Activated naive CD8-positive, alpha-beta T cell treated with anti-CD3 and anti-CD28 coated beads for 36 hours (primary cell): ENCODE data around the gene DENND1A. TPM values are rescaled to one million over a fixed set of nuclear protein-coding genes. Genes with fewer than 3 reads are reported as not detected.

Experiments used
- DNase-seq: peaks from one replicate; pipeline ENCODE4 v3.0.0; 2021
- H3K27ac Mint-ChIP-seq: one replicate; pipeline ENCODE4 v1.8.0; 2022; ENCODE audit warnings: mild to moderate bottlenecking, moderate library complexity, mixed read lengths
- H3K27me3 Mint-ChIP-seq: one replicate; pipeline ENCODE4 v1.8.0; 2022; ENCODE audit warnings: mild to moderate bottlenecking, mixed read lengths
- H3K36me3 Mint-ChIP-seq: one replicate; pipeline ENCODE4 v1.8.0; 2021; ENCODE audit warnings: mild to moderate bottlenecking, mixed read lengths
- H3K4me1 Mint-ChIP-seq: one replicate; pipeline ENCODE4 v1.8.0; 2021; ENCODE audit warnings: mixed read lengths
- H3K4me3 Mint-ChIP-seq: one replicate; pipeline ENCODE4 v1.8.0; 2022; ENCODE audit warnings: mild to moderate bottlenecking, moderate library complexity, mixed read lengths
- H3K9me3 Mint-ChIP-seq: one replicate; pipeline ENCODE4 v1.8.0; 2022; ENCODE audit warnings: mixed read lengths
- total RNA-seq, 2 experiments: library from RNA; stranded (reverse); gene quantifications; one replicate each; pipeline ENCODE4 v1.2.3, GENCODE V29; 2021

DENND1A gene
- total RNA-seq, 2 experiments from 2014 or later, result 21.3 to 22.1 TPM

DNA sequence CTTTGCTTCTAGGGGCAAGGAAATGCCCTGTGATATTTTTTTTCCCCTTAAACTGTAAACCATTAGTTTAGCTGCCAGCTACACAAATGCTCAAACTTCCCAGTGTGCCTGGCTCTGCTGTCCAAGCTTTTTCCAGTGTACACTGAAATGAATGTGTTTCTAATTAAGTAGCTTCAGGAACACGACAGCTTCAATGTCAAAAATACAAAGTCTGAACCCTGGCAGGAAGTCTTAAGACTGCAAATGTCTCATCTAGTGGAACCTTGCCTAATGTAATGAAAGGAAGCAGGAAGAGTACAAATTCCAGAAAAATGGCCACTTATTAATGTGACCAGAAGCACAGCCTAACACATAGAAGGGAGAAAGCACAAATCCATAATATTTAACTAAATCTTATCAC, 318.7 kb downstream of the DENND1A start:
- H3K4me1 Mint-ChIP-seq, result peaks cover 6% of the 10 kb centered on the region

DNA sequence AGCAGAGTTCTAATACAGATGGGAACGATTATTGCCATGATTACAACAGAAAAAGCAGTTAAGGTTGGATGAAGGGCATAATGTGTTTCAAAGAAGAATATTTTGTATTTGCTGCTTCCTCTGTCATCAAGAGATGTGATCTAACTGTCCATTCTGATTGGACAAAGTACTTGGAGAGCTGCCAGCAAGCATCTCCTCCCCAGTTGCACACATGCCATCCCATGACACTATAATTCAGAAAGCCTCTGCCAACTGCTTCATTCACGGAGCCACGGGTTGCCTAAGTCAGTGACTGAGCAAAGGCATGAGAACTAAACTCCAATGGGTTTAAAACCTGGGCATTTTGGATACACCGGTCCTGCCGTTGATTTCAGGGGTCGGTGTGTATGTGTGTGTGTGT, 320.1 kb downstream of the DENND1A start:
- Mint-ChIP-seq H3K36me3 (peaks cover 2% of the 10 kb centered on the region), H3K9me3 (no peaks in the 10 kb centered on the region), H3K27ac (no peak overlapping the region), H3K27me3 (no peaks in the 10 kb centered on the region), H3K4me3 (no peak overlapping the region), H3K4me1 (no peaks in the 10 kb centered on the region)
- DNase-seq, result no peak

More for the DNA sequence above, 318.7 kb downstream of the DENND1A start:
- Mint-ChIP-seq H3K36me3 (peaks cover 3% of the 10 kb centered on the region), H3K4me3 (no peak overlapping the region), H3K27me3 (no peaks in the 10 kb centered on the region), H3K27ac (no peak overlapping the region), H3K9me3 (no peaks in the 10 kb centered on the region)
- no peak for DNase-seq

- no peaks in the 10 kb centered on the region for H3K27me3 Mint-ChIP-seq
- H3K36me3 Mint-ChIP-seq, result peaks cover 4% of the 10 kb centered on the region
- H3K4me3 Mint-ChIP-seq, result no peak overlapping the region
- no peak overlapping the region for H3K27ac Mint-ChIP-seq
- DNase-seq, result no peak
- H3K9me3 Mint-ChIP-seq, result no peaks in the 10 kb centered on the region
- no peaks in the 10 kb centered on the region for H3K4me1 Mint-ChIP-seq
Observed at GRCh38 chr9:123608104-123608503, 321.8 kb downstream of the DENND1A start.

- no peak for DNase-seq
- Mint-ChIP-seq H3K36me3 (peaks cover 4% of the 10 kb centered on the region), H3K4me3 (no peak overlapping the region)
Observed at GRCh38 chr9:123607479-123607878, 322.4 kb downstream of the DENND1A start.

DNA sequence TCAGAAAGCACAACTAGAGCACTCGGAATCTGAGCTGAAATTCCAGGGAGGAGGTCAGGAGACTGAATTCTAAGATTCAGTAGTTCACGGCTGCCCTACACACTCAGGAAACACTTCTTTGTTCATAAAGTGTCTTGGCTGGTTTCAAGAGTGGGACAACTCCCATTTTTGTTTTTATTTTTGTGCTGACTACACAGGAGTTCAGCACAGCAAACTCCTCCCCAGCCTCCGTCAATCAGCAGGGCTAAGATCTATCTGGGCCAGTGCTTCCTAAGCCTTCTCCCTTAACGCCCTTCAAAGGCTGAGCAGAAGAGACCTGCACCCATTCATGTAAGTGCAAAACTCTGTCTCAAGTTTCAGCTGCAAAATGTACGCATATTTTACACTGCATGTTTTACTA, 323.8 kb downstream of the DENND1A start:
- no peak for DNase-seq
- H3K4me1 Mint-ChIP-seq, result no peaks in the 10 kb centered on the region
- H3K9me3 Mint-ChIP-seq, result no peaks in the 10 kb centered on the region
- H3K36me3 Mint-ChIP-seq, result peaks cover 4% of the 10 kb centered on the region
- no peak overlapping the region for H3K27ac Mint-ChIP-seq
- no peaks in the 10 kb centered on the region for H3K27me3 Mint-ChIP-seq
- no peak overlapping the region for H3K4me3 Mint-ChIP-seq

More at GRCh38 chr9:123607479-123607878, 322.4 kb downstream of the DENND1A start:
- Mint-ChIP-seq H3K27me3 (no peaks in the 10 kb centered on the region), H3K9me3 (no peaks in the 10 kb centered on the region), H3K4me1 (no peaks in the 10 kb centered on the region), H3K27ac (no peak overlapping the region)

DNA sequence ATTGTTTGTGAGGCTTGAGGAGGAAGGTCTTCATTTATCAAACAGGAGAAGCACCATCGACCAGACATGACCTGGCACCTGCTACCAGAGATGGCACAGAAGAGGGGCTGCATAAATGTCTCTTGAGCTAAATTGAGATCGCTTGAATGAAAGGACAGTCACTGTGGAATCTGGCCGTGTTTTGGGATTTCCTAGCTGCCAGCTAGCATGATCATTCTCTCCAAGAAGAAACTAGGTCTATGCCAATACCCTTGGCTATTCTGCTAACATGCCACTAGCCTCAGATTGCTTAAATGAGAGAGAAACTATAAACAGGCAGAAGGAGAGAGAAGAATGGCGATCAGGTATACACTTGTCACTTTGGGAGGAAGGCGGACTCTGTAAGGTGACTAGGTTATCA, 324.6 kb downstream of the DENND1A start:
- Mint-ChIP-seq H3K27ac (no peak overlapping the region), H3K4me3 (no peak overlapping the region)
- no peak for DNase-seq

DNA sequence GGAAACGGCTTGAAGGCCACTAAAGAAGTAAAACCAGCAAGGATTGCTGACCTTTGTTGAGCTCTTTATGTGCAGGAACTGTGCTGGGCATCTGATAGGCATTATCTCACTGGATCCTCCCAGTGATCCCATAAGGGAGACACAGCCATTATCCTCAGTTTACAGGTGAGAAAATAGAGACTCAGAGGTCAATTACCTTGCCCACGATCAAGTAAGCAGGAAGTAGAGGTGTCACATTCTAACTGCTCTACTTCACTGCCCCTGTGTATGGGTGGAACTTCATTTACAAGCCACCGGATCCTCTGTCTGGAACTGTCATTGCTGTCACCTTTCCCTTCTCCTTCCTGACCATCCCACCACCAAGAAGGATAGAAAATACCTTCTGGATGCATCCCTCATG, 325.1 kb downstream of the DENND1A start:
- Mint-ChIP-seq H3K4me1 (no peaks in the 10 kb centered on the region), H3K27me3 (no peaks in the 10 kb centered on the region), H3K36me3 (peaks cover 5% of the 10 kb centered on the region), H3K27ac (no peak overlapping the region), H3K9me3 (no peaks in the 10 kb centered on the region), H3K4me3 (no peak overlapping the region)
- DNase-seq, result no peak

More for the DNA sequence above, 324.6 kb downstream of the DENND1A start:
- Mint-ChIP-seq H3K4me1 (no peaks in the 10 kb centered on the region), H3K9me3 (no peaks in the 10 kb centered on the region), H3K36me3 (peaks cover 5% of the 10 kb centered on the region), H3K27me3 (no peaks in the 10 kb centered on the region)

DNA sequence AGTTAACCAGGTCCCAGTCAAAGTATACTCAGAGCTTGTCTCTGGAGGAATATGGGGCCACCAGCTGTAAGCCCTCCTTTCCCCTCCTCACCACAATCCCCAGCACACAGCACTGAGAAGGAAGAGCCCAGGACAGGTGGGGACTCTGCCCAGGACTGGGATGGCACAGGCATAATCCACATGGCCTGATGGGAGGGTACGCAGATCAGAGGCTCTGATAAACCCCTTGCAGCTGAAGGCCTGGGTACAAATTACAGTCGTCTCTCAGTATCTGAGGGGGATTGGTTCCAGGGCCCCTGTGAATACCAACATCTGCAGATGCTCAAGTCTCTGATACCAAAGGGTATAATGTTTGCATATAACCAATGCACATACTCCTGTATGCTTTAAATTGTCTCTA, 328.1 kb downstream of the DENND1A start:
- Mint-ChIP-seq H3K36me3 (peaks cover 4% of the 10 kb centered on the region), H3K27ac (no peak overlapping the region)

DNA sequence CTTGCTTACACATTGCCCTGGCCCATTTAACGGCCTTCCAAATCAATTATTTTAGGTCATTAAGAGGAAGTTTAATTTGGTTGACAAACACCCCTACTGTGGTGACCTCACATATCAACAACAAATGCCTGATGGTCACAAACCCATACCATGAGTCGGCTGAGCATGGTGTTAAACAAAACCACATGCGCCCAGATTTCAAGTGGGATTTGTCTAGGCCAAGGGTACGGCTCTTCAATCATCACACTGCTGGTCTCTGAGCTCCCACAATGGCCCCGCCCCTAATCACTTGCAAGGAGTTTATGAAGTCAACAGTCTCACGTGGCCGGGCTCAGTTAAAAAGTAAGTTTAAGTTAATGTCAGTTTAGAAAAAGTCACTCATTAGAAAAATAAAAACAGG, 330.1 kb downstream of the DENND1A start:
- Mint-ChIP-seq H3K27me3 (no peaks in the 10 kb centered on the region), H3K36me3 (peaks cover 13% of the 10 kb centered on the region), H3K27ac (no peak overlapping the region)

More for the DNA sequence above, 328.1 kb downstream of the DENND1A start:
- no peak for DNase-seq
- Mint-ChIP-seq H3K4me3 (no peak overlapping the region), H3K27me3 (no peaks in the 10 kb centered on the region), H3K4me1 (no peaks in the 10 kb centered on the region), H3K9me3 (no peaks in the 10 kb centered on the region)

DNA sequence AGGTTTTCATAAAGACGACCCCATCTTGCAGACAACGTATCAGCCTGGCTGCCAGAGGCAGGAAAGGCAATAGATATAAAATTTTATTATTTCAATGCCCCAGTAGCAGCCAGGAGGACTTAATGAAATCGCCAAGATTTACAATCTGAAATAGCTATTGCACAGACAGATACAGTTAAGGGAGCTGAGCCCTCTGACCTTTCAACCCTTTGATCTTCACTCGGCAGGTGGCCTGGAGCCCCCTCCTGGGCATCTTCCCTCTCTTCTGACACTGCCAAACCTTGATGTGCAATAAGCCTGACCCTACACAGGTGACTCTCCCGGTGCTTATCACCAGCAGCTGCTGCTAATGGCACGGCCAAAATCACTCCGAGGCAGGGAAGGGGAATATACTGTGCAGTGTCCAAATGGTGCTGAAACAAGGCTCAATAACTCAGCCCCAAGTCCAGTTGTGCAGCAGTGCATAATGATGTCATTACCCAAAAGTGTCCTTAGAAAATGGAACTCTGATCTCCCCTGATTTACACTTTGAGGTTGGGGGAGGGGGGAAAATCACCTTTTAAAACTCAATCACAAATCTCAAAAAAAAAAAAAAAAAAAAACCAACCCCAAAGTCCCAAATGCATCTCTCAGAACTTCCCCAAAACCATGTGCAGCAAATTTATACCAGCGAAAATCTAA, 331.9 kb downstream of the DENND1A start:
- Mint-ChIP-seq H3K4me1 (peaks cover 3% of the 10 kb centered on the region), H3K9me3 (no peaks in the 10 kb centered on the region)
- DNase-seq, result no peak

More for the DNA sequence above, 330.1 kb downstream of the DENND1A start:
- Mint-ChIP-seq H3K4me3 (no peak overlapping the region), H3K4me1 (peaks cover 3% of the 10 kb centered on the region), H3K9me3 (no peaks in the 10 kb centered on the region)
- DNase-seq, result no peak

DNA sequence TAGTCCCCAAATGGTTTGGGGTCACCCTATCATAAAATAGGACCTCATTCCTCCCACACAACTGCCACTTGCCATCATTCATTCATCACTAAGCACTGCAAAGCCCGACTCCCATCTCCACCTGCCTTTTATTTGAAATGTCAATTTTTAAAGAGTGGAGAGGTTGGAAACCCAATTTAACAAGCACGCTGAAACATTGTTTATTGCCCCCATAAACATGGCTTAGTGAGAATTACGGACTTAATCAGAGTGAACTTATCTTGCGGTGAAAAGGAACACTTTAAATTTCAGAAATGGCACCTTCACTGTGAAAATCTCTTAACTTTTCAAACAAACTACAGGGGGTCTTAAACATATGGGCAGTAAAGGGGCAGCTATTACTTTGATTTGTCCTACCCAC, 332.9 kb downstream of the DENND1A start:
- Mint-ChIP-seq H3K4me3 (no peak overlapping the region), H3K27ac (no peak overlapping the region), H3K36me3 (peaks cover 14% of the 10 kb centered on the region), H3K9me3 (no peaks in the 10 kb centered on the region), H3K4me1 (peaks cover 3% of the 10 kb centered on the region), H3K27me3 (no peaks in the 10 kb centered on the region)
- no peak for DNase-seq

More for the DNA sequence above, 331.9 kb downstream of the DENND1A start:
- H3K4me3 Mint-ChIP-seq, result no peak overlapping the region
- H3K36me3 Mint-ChIP-seq, result peaks cover 14% of the 10 kb centered on the region
- H3K27me3 Mint-ChIP-seq, result no peaks in the 10 kb centered on the region
- H3K27ac Mint-ChIP-seq, result no peak overlapping the region

DNA sequence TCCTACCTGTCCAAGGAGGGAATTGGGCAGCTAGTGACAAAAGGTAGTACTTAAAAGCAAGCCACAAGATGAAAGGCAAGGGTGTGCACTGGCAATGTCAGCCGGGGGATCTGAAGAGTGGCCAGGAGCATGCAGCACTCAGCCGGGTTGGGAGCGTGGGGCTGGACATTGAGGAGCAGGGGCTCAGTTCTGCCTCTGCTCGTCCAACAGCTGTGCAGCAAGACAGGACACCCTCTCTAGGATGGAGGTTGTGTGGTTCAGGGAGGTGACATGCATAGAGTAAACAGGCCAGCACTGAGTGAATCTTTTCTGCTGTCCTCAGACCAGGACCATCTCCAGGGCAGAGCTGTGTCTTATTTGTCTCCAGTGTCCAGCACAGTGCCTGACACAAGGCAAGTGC, 338.6 kb downstream of the DENND1A start:
- DNase-seq, result no peak
- Mint-ChIP-seq H3K4me1 (peaks cover 3% of the 10 kb centered on the region), H3K36me3 (peaks cover 50% of the 10 kb centered on the region), H3K27me3 (no peaks in the 10 kb centered on the region), H3K4me3 (no peak overlapping the region), H3K27ac (no peak overlapping the region), H3K9me3 (peaks cover 13% of the 10 kb centered on the region)

DNA sequence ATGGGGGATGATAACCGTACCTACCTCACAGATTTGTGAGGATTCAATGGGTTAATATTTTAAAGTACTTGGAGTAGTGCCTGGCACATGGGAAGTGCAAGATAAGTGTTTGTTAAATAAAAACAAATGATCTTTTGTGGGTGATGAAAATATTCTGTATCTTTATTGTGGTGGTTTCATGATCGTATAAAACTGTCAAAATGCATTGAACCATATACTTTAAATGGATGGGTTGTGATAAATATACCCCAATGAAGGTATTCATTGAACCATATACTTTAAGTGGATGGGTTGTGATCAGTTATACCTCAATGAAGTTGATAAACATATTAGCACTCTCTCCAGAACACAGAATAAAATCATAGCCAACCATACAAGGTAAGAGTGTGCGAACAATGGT, 339.4 kb downstream of the DENND1A start:
- H3K27me3 Mint-ChIP-seq, result no peaks in the 10 kb centered on the region
- peaks cover 3% of the 10 kb centered on the region for H3K4me1 Mint-ChIP-seq
- H3K4me3 Mint-ChIP-seq, result no peak overlapping the region
- no peak for DNase-seq
- H3K27ac Mint-ChIP-seq, result no peak overlapping the region
- peaks cover 13% of the 10 kb centered on the region for H3K9me3 Mint-ChIP-seq
- H3K36me3 Mint-ChIP-seq, result peaks cover 44% of the 10 kb centered on the region

- Mint-ChIP-seq H3K4me1 (no peaks in the 10 kb centered on the region), H3K9me3 (peaks cover 13% of the 10 kb centered on the region), H3K36me3 (peaks cover 41% of the 10 kb centered on the region), H3K27ac (no peak overlapping the region), H3K27me3 (no peaks in the 10 kb centered on the region), H3K4me3 (no peak overlapping the region)
- DNase-seq, result no peak
Observed at GRCh38 chr9:123589361-123590239, 340.3 kb downstream of the DENND1A start.

GRCh38 chr9:123586275-123586674, 343.7 kb downstream of the DENND1A start:
- H3K4me3 Mint-ChIP-seq, result no peak overlapping the region

More at GRCh38 chr9:123586275-123586674, 343.7 kb downstream of the DENND1A start:
- no peak for DNase-seq
- Mint-ChIP-seq H3K27me3 (no peaks in the 10 kb centered on the region), H3K27ac (no peak overlapping the region), H3K9me3 (peaks cover 13% of the 10 kb centered on the region), H3K4me1 (no peaks in the 10 kb centered on the region), H3K36me3 (peaks cover 54% of the 10 kb centered on the region)
